HepG2 (cell line): ENCODE data around the gene FAM13B. TPM values are rescaled to one million over a fixed set of nuclear protein-coding genes. Genes with fewer than 3 reads are reported as not detected.

Source experiments
- ZNF839 ChIP-seq: sonication (generic); formaldehyde crosslinking; IDR thresholded peaks from 2 replicates; pipeline ENCODE4 v1.4.0; 2020; ENCODE audit warnings: missing genetic modification reagents, mild to moderate bottlenecking, borderline replicate concordance
- ZSCAN30 ChIP-seq: sonication (generic); formaldehyde crosslinking; IDR thresholded peaks from 2 replicates; pipeline ENCODE4 v1.5.0; 2020; ENCODE audit warnings: mild to moderate bottlenecking, missing genetic modification reagents
- polyA plus RNA-seq, 8 experiments: library from polyadenylated mRNA; depleted of rRNA in 3 of 8; stranded (reverse) in 7 of 8; unstranded in 1 of 8; fragments of >200 nt; fragmentation: Illumina TruSeq in 4 of 8; extraction: Trizol in 4 of 8; gene quantifications; 2 replicates each; pipeline versions ENCODE4 v1.2.1 to v1.2.3, GENCODE V29; 2011 to 2016; ENCODE audit warnings: low read depth in 4 of 8, missing spikeins in 1 of 8, mixed read lengths in 1 of 8; ENCODE audit not compliant: insufficient read depth in 1 of 8
- total RNA-seq, 5 experiments: library from RNA; depleted of rRNA; stranded (reverse); fragments of >200 nt; fragmentation: Illumina TruSeq; extraction: Trizol; gene quantifications; 2 replicates each; pipeline ENCODE4 v1.2.3, GENCODE V29; 2016; ENCODE audit warnings: low read depth in 1 of 5
- TF ChIP-seq, protein P1 (sequence below): sonication (generic); formaldehyde crosslinking; IDR thresholded peaks from 2 replicates; pipeline ENCODE4 v1.8.0; 2022; ENCODE audit warnings: mild to moderate bottlenecking, missing genetic modification reagents; ENCODE audit not compliant: insufficient replicate concordance
- TF ChIP-seq, protein P2 (sequence below): sonication (generic); formaldehyde crosslinking; IDR thresholded peaks from 2 replicates; pipeline ENCODE4 v1.9.0; 2021; ENCODE audit warnings: mild to moderate bottlenecking, missing genetic modification reagents
- TF ChIP-seq, protein P3 (sequence below): sonication (generic); formaldehyde crosslinking; IDR thresholded peaks from 2 replicates; pipeline ENCODE4 v1.5.0; 2020; ENCODE audit warnings: missing genetic modification reagents
- TF ChIP-seq, protein P4 (sequence below): sonication (generic); formaldehyde crosslinking; conservative IDR thresholded peaks from 2 replicates; pipeline ENCODE4 v1.8.0; 2022; ENCODE audit warnings: low read depth, missing genetic modification reagents

FAM13B gene
- total and polyA plus RNA-seq, 2 of the 13 experiments (the other 11 are each of a cell fraction or from before 2014, with no cell fraction given): 6.9 to 11.5 TPM

DNA sequence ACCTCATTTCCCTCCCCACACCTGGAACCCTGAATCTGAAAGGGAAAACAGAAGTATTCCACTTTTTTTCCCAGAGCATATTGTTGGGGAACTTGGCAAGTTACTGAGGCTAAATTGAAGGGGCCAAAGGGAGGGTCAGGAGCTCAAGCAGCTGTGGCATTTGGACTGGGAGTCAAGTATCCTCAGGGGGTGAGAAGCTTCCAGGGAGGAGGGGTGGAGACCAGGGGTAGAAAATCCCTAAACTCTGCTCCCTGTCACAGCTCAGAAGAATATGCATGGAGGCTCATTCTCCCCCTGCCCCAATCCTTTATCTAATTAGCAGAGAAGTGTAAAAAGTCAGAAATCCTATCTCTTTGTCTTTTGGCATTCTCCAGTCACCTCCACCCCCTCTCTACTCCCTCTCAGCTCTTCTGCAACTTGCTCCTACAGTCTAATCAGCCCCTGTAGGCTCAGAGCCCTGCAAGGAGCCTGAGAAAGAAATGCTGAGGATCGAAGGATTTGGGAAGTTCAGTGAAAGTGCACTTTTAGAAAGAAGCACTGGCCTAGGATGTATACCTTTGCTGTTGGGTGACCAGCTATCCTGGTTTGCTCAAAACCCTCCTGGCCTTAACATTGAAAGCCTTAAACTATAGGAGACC, 45.2 kb upstream of the FAM13B start (continued):
- TF ChIP-seq, protein P1, sequence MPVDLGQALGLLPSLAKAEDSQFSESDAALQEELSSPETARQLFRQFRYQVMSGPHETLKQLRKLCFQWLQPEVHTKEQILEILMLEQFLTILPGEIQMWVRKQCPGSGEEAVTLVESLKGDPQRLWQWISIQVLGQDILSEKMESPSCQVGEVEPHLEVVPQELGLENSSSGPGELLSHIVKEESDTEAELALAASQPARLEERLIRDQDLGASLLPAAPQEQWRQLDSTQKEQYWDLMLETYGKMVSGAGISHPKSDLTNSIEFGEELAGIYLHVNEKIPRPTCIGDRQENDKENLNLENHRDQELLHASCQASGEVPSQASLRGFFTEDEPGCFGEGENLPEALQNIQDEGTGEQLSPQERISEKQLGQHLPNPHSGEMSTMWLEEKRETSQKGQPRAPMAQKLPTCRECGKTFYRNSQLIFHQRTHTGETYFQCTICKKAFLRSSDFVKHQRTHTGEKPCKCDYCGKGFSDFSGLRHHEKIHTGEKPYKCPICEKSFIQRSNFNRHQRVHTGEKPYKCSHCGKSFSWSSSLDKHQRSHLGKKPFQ (CRISPR knock-in tag): no peak
- TF ChIP-seq, protein P2, sequence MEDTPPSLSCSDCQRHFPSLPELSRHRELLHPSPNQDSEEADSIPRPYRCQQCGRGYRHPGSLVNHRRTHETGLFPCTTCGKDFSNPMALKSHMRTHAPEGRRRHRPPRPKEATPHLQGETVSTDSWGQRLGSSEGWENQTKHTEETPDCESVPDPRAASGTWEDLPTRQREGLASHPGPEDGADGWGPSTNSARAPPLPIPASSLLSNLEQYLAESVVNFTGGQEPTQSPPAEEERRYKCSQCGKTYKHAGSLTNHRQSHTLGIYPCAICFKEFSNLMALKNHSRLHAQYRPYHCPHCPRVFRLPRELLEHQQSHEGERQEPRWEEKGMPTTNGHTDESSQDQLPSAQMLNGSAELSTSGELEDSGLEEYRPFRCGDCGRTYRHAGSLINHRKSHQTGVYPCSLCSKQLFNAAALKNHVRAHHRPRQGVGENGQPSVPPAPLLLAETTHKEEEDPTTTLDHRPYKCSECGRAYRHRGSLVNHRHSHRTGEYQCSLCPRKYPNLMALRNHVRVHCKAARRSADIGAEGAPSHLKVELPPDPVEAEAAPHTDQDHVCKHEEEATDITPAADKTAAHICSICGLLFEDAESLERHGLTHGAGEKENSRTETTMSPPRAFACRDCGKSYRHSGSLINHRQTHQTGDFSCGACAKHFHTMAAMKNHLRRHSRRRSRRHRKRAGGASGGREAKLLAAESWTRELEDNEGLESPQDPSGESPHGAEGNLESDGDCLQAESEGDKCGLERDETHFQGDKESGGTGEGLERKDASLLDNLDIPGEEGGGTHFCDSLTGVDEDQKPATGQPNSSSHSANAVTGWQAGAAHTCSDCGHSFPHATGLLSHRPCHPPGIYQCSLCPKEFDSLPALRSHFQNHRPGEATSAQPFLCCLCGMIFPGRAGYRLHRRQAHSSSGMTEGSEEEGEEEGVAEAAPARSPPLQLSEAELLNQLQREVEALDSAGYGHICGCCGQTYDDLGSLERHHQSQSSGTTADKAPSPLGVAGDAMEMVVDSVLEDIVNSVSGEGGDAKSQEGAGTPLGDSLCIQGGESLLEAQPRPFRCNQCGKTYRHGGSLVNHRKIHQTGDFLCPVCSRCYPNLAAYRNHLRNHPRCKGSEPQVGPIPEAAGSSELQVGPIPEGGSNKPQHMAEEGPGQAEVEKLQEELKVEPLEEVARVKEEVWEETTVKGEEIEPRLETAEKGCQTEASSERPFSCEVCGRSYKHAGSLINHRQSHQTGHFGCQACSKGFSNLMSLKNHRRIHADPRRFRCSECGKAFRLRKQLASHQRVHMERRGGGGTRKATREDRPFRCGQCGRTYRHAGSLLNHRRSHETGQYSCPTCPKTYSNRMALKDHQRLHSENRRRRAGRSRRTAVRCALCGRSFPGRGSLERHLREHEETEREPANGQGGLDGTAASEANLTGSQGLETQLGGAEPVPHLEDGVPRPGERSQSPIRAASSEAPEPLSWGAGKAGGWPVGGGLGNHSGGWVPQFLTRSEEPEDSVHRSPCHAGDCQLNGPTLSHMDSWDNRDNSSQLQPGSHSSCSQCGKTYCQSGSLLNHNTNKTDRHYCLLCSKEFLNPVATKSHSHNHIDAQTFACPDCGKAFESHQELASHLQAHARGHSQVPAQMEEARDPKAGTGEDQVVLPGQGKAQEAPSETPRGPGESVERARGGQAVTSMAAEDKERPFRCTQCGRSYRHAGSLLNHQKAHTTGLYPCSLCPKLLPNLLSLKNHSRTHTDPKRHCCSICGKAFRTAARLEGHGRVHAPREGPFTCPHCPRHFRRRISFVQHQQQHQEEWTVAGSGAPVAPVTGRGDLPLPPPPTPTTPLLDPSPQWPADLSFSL (CRISPR knock-in tag): no peak
- TF ChIP-seq, protein P3, sequence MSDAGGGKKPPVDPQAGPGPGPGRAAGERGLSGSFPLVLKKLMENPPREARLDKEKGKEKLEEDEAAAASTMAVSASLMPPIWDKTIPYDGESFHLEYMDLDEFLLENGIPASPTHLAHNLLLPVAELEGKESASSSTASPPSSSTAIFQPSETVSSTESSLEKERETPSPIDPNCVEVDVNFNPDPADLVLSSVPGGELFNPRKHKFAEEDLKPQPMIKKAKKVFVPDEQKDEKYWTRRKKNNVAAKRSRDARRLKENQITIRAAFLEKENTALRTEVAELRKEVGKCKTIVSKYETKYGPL: no peak
- TF ChIP-seq ZSCAN30 (CRISPR knock-in tag) (no peak), ZNF839 (CRISPR knock-in tag) (no peak)
- TF ChIP-seq, protein P4, sequence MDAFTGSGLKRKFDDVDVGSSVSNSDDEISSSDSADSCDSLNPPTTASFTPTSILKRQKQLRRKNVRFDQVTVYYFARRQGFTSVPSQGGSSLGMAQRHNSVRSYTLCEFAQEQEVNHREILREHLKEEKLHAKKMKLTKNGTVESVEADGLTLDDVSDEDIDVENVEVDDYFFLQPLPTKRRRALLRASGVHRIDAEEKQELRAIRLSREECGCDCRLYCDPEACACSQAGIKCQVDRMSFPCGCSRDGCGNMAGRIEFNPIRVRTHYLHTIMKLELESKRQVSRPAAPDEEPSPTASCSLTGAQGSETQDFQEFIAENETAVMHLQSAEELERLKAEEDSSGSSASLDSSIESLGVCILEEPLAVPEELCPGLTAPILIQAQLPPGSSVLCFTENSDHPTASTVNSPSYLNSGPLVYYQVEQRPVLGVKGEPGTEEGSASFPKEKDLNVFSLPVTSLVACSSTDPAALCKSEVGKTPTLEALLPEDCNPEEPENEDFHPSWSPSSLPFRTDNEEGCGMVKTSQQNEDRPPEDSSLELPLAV: no peak
